Measurements from ENCODE around the gene KRTAP19-2.

The KRTAP19-2 gene

DNA sequence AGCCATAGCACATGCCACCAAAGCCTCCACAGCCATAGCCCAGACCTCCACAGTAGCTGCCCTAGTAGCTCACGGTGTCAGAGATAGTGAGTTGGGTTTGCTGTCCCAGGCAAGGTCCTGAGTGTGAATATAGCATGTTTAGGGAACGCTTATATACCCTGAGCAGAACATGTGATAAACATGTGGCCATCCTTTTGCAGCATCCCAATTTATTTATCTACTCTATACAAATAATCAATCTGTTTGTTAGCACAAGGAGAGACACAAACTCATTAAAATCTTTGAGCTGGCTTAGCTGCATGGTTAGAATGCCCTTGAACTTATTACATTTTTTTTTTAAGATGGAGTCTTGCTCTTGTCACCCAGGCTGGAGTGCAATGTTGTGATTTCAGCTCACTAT lies at the start of gene KRTAP19-2:
TSS of gene KRTAP19-2 (minus strand) at position 101 of the 400 bp plus-strand sequence. CDS start at position 13, 88 bp downstream.
- no peak for DNase-seq

DNA sequence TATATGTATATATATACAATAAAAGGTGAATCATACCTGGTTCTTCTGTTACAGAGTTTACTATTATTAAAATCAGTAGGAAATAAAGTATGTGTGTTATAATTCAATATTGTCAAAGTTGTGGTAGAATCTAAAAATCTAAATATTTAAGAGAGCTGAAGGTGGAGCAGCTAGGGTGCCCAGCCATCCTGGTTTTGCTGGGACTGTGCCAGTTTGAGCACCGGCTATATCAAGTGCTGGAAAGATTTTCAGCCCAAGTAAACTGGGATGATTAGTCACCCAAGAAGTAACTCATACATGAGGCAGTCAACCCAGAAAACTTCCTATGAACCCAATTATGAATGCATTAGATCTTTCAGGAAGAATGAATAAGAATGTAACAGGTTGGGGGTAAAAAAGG lies 31.6 kb upstream of the KRTAP19-2 start:
- DNase-seq, result no peak

DNA sequence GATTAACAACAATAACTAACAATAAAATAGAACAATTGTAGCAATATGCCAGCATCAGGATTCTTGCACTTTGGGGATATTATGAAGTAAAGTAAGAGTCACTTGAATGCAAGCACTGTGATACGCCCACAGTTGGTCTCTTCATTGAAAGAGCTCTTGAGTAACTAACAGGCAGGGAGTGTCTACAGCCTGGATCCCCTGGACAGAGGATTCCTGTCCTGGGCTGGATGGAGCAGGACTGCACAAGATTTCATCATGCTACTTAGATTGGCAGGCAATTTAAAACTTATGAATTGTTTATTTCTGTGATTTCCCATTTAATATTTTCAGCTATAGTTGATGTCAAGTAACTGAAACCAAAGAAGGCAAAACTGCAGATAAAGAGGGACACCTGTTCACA lies 28.4 kb upstream of the KRTAP19-2 start:
- no peak for DNase-seq

DNA sequence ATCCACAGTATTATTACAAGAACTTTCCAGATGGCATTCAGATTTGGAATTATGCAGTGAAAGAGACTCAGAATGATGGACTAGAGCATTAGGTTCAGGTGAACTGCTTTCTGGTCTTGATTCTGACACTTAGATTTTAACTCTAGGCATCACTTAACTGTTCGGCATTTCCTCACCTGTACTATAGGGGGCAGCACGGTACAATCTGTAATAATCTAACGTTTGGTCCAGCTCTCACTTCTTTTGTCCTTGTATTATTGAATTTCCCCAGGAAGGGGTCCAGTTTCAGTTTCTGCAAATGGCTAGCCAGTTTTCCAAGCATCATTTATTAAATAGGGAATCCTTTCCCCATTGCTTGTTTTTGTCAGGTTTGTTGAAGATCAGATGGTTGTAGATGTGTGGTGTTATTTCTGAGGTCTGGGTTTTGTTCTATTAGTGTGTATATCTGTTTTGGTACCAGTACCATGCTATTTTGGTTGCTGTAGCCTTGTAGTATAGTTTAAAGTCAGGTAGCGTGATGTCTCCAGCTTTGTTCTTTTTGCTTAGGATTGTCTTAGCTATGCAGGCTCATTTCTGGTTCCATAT lies 18.5 kb upstream of the KRTAP19-2 start:
- DNase-seq, result peak in 1 of 2 experiments; percentile 32

DNA sequence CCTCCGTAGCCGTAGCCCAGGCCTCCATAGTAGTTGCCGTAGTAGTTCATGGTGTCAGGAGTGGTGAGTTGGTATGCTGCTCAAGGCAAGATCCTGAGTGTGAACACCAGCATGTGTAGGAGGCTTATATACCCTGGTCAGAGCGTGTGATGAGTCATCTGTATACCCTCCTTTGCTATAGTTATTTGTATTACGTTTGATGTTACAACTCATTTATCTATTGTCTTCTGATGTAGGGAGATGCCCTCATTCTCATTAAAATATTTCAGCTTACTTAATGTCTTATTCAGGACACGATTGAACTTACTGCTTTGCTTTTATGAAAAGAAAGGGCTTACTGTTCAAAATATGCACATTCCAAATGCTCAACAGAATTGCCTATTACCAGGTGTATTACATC lies 14.8 kb upstream of the KRTAP19-2 start, which contains the start of gene KRTAP19-5:
TSS of gene KRTAP19-5 (minus strand) at position 101 of the 400 bp plus-strand sequence. CDS start at position 50, 51 bp downstream.
- no peak for DNase-seq

- no peak for DNase-seq
These were observed 9.8 kb upstream of the KRTAP19-2 start, which contains the start of gene KRTAP19-4 for GRCh38 chr21:30497065-30497464. Gene KRTAP19-4, minus strand, starts transcription at chr21:30497165. Its CDS starts 55 bp downstream, at chr21:30497110.

DNA sequence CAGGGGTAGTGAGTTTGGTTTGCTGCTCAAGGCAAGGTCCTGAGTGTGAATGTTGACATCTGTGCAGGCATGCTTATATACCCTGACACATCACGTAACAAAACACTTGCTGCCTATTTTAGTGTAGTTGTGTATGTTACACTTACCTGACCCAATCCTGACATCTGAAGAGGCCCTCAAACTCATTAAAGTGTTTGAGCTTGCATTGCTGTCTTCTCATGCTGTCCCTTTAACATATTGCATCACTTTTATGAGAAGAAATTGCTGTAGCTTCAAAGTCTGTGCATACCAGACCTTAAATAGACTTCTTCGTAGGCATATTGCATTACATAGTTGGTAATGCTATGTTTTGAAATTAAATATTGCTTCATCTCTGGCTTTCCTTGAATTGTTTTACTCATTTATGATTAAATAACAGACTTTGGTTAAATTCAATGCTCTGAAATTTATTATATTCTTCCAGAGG lies 4.8 kb upstream of the KRTAP19-2 start, which contains the start of gene KRTAP19-3:
TSS of gene KRTAP19-3 (minus strand) at position 51 of the 466 bp plus-strand sequence. CDS start 56 bp downstream, outside the sequence.
- DNase-seq, result no peak

- no peak for DNase-seq
These were observed 1.1 kb downstream of the KRTAP19-2 start for GRCh38 chr21:30486180-30486579.

DNA sequence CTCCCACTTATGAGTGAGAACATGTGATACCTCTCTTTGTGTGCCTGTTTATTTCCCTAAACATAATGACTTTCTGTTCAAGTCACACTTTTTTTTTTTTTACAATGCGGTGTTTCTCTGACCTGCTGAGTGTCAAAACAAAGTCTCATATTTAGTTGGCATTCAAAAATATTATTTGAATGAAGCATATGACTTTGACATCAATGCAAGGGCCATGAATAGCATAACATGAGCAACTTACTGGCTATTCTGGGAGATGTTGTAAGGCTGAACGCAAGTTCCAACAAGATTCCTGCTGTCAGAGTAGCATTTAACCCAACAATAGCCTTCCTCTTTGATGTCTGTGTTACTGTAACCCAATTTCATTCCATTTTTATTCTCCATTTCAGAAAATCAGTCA lies 5.1 kb downstream of the KRTAP19-2 start:
- no peak for DNase-seq

GRCh38 chr21:30480145-30480544 lies 7.1 kb downstream of the KRTAP19-2 start, which contains the start of gene KRTAP19-1:
Gene KRTAP19-1, minus strand, starts transcription at chr21:30480367. Its CDS starts 50 bp downstream, at chr21:30480317.
- no peak for DNase-seq

GRCh38 chr21:30479259-30479658 lies 8.0 kb downstream of the KRTAP19-2 start:
- DNase-seq, result no peak

- no peak for DNase-seq
These were observed 9.2 kb downstream of the KRTAP19-2 start for GRCh38 chr21:30478004-30478403.

GRCh38 chr21:30468900-30469714 lies 18.1 kb downstream of the KRTAP19-2 start:
- no peak for DNase-seq

GRCh38 chr21:30463713-30464112 lies 23.5 kb downstream of the KRTAP19-2 start:
- peak in 1 of 2 experiments; percentile 58 for DNase-seq

- no peak for DNase-seq
These were observed 38.7 kb downstream of the KRTAP19-2 start for GRCh38 chr21:30448514-30448913.

- no peak for DNase-seq
These were observed 40.2 kb downstream of the KRTAP19-2 start for GRCh38 chr21:30447056-30447455.

DNA sequence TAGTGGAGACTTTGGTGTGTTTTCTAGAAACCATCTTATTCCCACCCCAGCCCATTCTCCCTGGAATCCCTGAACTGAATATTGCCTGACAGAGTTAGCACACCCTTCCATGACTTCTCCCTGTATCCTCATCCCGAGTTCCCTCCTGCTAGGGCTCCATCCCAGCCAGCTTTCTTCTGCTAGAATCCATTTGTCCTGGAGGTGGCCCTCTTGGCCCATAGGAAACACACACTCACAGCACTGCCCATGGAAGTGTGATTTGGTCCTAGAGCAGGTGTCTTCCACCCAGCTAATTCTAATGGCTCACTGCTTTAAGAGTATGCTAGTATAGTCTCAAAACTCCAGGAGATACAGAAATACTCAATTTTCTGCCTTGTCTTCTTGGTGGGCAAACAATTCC lies 43.0 kb downstream of the KRTAP19-2 start:
- DNase-seq, result no peak

GRCh38 chr21:30443226-30443625 lies 44.0 kb downstream of the KRTAP19-2 start:
- no peak for DNase-seq

GRCh38 chr21:30439975-30440374 lies 47.3 kb downstream of the KRTAP19-2 start, which contains the start of gene KRTAP15-1:
Gene KRTAP15-1, plus strand, starts transcription at chr21:30440275. Its CDS starts 53 bp downstream, at chr21:30440328.
- DNase-seq, result no peak

All from NCI-H524 (cell line).